ENCODE data around the gene PAQR9.

DNA sequence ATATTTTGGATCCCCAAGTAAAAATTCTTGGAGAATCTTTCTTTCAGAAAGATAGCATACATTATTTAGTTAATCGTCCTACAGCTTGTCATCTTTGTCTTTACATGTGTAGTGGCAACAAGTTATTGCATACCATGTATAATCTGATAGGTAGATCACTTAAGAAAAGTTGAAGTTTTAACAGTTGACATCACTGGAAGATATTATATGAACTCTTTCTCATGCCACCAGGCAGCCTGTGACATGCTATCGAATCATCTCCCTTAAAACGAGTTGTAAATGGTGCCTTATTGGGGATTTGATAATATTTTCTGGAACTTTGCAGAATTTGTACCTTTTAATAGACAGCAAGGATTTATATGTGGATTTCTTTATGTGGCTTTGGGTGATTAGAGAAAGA lies 46.5 kb upstream of the PAQR9 start:
- TF ChIP-seq, protein P1, sequence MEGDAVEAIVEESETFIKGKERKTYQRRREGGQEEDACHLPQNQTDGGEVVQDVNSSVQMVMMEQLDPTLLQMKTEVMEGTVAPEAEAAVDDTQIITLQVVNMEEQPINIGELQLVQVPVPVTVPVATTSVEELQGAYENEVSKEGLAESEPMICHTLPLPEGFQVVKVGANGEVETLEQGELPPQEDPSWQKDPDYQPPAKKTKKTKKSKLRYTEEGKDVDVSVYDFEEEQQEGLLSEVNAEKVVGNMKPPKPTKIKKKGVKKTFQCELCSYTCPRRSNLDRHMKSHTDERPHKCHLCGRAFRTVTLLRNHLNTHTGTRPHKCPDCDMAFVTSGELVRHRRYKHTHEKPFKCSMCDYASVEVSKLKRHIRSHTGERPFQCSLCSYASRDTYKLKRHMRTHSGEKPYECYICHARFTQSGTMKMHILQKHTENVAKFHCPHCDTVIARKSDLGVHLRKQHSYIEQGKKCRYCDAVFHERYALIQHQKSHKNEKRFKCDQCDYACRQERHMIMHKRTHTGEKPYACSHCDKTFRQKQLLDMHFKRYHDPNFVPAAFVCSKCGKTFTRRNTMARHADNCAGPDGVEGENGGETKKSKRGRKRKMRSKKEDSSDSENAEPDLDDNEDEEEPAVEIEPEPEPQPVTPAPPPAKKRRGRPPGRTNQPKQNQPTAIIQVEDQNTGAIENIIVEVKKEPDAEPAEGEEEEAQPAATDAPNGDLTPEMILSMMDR (IDR thresholded peaks at IDR 0.05; ENCODE audit: low read depth, low read length), result no peak
- no peak for TF ChIP-seq POLR2A (IDR thresholded peaks at IDR 0.05; ENCODE audit: extremely low read depth, insufficient read length)
- TF ChIP-seq, protein P2, sequence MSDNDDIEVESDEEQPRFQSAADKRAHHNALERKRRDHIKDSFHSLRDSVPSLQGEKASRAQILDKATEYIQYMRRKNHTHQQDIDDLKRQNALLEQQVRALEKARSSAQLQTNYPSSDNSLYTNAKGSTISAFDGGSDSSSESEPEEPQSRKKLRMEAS (IDR thresholded peaks at IDR 0.05; ENCODE audit: low read depth, low read length), result no peak

Data from NB4 (cell line).